Measurements from ENCODE around the gene KRCC1. TPM values are rescaled to one million over a fixed set of nuclear protein-coding genes. Genes with fewer than 3 reads are reported as not detected.
"Not testable (repeated sequence)": the region's sequence is repeated elsewhere in the genome, so short reads cannot be mapped to it uniquely, and the experiment has no call there.

KRCC1 gene
- total and polyA plus RNA-seq, 7 experiments from 2014 or later = 7.1 to 33.9 (median 29.3) TPM

- H3K27me3 ChIP-seq (ENCODE audit: control insufficient read depth in 2 of 2, insufficient read depth in 2 of 2, low read length in 2 of 2); CTCF ChIA-PET; DNase-seq; POLR2A ChIA-PET; H3K27me3 Mint-ChIP-seq; H3K27ac Mint-ChIP-seq; intact Hi-C loops (cut with micrococcal nuclease); H3K36me3 Mint-ChIP-seq; H3K9me3 Mint-ChIP-seq; H3K27ac ChIP-seq (ENCODE audit: low read depth, low read length); H3K36me3 ChIP-seq (ENCODE audit: control insufficient read depth in 2 of 3, insufficient read depth in 3 of 3, low read length in 3 of 3); H3K4me1 ChIP-seq (ENCODE audit: control insufficient read depth in 2 of 2, insufficient read depth in 2 of 2, low read length in 2 of 2); H3K9me3 ChIP-seq (ENCODE audit: control insufficient read depth in 2 of 3, low read length in 3 of 3); ATAC-seq; H3K4me3 Mint-ChIP-seq; H3K4me1 Mint-ChIP-seq; H3K4me3 ChIP-seq (ENCODE audit: low read length): not testable (repeated sequence)
These were observed 61.2 kb downstream of the KRCC1 start for GRCh38 chr2:87994304-87994850.

DNA sequence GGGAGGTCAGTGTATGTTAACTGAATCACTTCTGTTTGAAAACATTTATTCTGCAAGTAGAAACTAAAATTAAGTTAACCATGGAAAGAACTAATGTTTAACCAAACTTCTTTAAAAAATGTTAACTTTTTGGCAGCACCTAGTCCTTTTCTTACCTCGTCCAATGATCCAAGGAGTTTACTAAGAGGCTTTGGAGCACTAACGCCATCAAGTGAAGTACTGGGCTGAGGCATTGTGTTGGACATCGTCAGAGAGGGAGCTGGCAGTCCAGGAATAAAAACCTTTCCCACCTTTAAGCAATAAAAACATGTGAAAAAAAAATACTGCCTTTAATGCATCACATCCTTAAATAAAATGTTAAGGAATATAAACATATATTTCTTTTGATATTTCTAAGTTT is 63.0 kb downstream of the KRCC1 start:
- POLR2A ChIA-PET; intact Hi-C loops (cut with micrococcal nuclease); DNase-seq; H3K36me3 ChIP-seq (ENCODE audit: control insufficient read depth in 2 of 3, insufficient read depth in 3 of 3, low read length in 3 of 3); H3K36me3 Mint-ChIP-seq; CTCF ChIA-PET; H3K27me3 Mint-ChIP-seq; H3K4me1 Mint-ChIP-seq; H3K9me3 ChIP-seq (ENCODE audit: control insufficient read depth in 2 of 3, low read length in 3 of 3); H3K9me3 Mint-ChIP-seq; H3K27ac ChIP-seq (ENCODE audit: low read depth, low read length); H3K4me3 ChIP-seq (ENCODE audit: low read length); ATAC-seq; H3K4me3 Mint-ChIP-seq; H3K27ac Mint-ChIP-seq; H3K4me1 ChIP-seq (ENCODE audit: control insufficient read depth in 2 of 2, insufficient read depth in 2 of 2, low read length in 2 of 2); H3K27me3 ChIP-seq (ENCODE audit: control insufficient read depth in 2 of 2, insufficient read depth in 2 of 2, low read length in 2 of 2): not testable (repeated sequence)

- ATAC-seq; DNase-seq; H3K9me3 ChIP-seq (ENCODE audit: control insufficient read depth in 2 of 3, low read length in 3 of 3); H3K4me3 Mint-ChIP-seq; H3K4me3 ChIP-seq (ENCODE audit: low read length); H3K27me3 Mint-ChIP-seq; H3K27me3 ChIP-seq (ENCODE audit: control insufficient read depth in 2 of 2, insufficient read depth in 2 of 2, low read length in 2 of 2); H3K27ac Mint-ChIP-seq; POLR2A ChIA-PET; H3K9me3 Mint-ChIP-seq; H3K36me3 ChIP-seq (ENCODE audit: control insufficient read depth in 2 of 3, insufficient read depth in 3 of 3, low read length in 3 of 3); H3K27ac ChIP-seq (ENCODE audit: low read depth, low read length); intact Hi-C loops (cut with micrococcal nuclease); H3K4me1 ChIP-seq (ENCODE audit: control insufficient read depth in 2 of 2, insufficient read depth in 2 of 2, low read length in 2 of 2); H3K4me1 Mint-ChIP-seq; H3K36me3 Mint-ChIP-seq: not testable (repeated sequence)
- CTCF ChIA-PET = interaction anchor here (0.7 kb wide), 1 partner anchor 596 kb away, joined by 3 read pairs; no protein-coding TSS in a partner anchor
These were observed 68.1 kb downstream of the KRCC1 start for GRCh38 chr2:87987473-87987872.

DNA sequence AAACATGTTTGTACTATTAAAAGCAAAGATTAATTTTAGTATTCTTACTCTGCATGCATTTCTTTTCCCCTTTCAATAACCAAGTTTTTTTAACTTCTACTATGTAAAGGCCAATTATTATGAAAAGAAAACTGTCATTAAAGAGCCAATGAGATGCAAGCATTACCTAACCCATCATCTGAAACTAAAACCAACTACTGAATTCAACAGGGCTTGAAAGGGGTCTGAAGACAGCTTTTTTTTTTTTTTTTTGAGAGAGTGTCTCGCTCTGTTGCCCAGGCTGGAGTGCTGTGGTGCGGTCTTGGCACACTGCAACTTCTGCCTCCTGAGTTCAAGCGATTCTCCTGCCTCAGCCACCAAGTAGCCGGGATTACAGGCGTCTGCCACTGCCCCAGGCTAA is 69.7 kb downstream of the KRCC1 start:
- H3K36me3 Mint-ChIP-seq; H3K4me1 Mint-ChIP-seq; H3K9me3 ChIP-seq (ENCODE audit: control insufficient read depth in 2 of 3, low read length in 3 of 3); CTCF ChIA-PET; H3K4me3 Mint-ChIP-seq; H3K4me1 ChIP-seq (ENCODE audit: control insufficient read depth in 2 of 2, insufficient read depth in 2 of 2, low read length in 2 of 2); H3K27me3 ChIP-seq (ENCODE audit: control insufficient read depth in 2 of 2, insufficient read depth in 2 of 2, low read length in 2 of 2); ATAC-seq; H3K27ac ChIP-seq (ENCODE audit: low read depth, low read length); POLR2A ChIA-PET; H3K4me3 ChIP-seq (ENCODE audit: low read length); H3K27me3 Mint-ChIP-seq; intact Hi-C loops (cut with micrococcal nuclease); H3K36me3 ChIP-seq (ENCODE audit: control insufficient read depth in 2 of 3, insufficient read depth in 3 of 3, low read length in 3 of 3); H3K27ac Mint-ChIP-seq; DNase-seq; H3K9me3 Mint-ChIP-seq: not testable (repeated sequence)

DNA sequence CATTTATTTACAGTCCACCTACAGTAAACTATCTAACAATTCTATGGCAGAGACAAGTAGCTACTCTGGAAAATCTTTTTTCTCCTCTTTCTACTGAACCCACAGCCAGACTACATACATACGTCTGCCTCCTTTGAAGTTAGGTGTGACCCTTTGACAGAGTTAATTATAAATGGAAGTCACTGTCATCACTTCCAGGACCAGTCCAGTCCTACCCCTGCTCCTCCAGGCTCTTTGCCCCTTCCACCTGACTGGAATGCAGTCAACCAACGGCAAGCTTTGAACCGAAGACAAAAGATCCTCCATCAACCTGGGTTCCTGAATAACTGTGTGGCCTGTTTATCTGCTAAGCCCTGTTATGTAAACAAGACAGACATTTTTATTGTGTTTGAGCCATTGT is 74.4 kb downstream of the KRCC1 start:
- H3K36me3 ChIP-seq (ENCODE audit: control insufficient read depth in 2 of 3, insufficient read depth in 3 of 3, low read length in 3 of 3); ATAC-seq; intact Hi-C loops (cut with micrococcal nuclease); H3K4me1 Mint-ChIP-seq; H3K9me3 ChIP-seq (ENCODE audit: control insufficient read depth in 2 of 3, low read length in 3 of 3); H3K27ac ChIP-seq (ENCODE audit: low read depth, low read length); CTCF ChIA-PET; H3K4me3 Mint-ChIP-seq; H3K4me1 ChIP-seq (ENCODE audit: control insufficient read depth in 2 of 2, insufficient read depth in 2 of 2, low read length in 2 of 2); H3K27me3 Mint-ChIP-seq; H3K27ac Mint-ChIP-seq; H3K9me3 Mint-ChIP-seq; H3K27me3 ChIP-seq (ENCODE audit: control insufficient read depth in 2 of 2, insufficient read depth in 2 of 2, low read length in 2 of 2); POLR2A ChIA-PET; H3K36me3 Mint-ChIP-seq; H3K4me3 ChIP-seq (ENCODE audit: low read length); DNase-seq: not testable (repeated sequence)

Small RNA genes within 50 kb of the gene (microRNA-seq; reads per million reads assigned to microRNA genes)
- not detected for gene MIR4780 (ENCODE audit: borderline microRNAs expressed)

Other genes with a start within 250 kb of the KRCC1 start
- 1 to 10 TPM; 1.1 to 7.7 (median 5.3) TPM for gene RGPD2, start 230.0 kb downstream of the KRCC1 start, total RNA-seq
- gene RGPD2, start 230.0 kb downstream of the KRCC1 start, polyA plus RNA-seq = 1 to 10 TPM; 3.4 to 6.0 TPM
- gene RNU2-63P, start 39.2 kb downstream of the KRCC1 start, total RNA-seq = 10 to 100 TPM in 3 of 5 experiments, not detected in 2; 14.5 to 28.7 (median 16.6) TPM
- gene RNU2-63P, start 39.2 kb downstream of the KRCC1 start, polyA plus RNA-seq = 10 to 100 TPM in 1 of 2 donors, not detected in 1; 12.4 TPM
- not detected for gene SMYD1, start 12.0 kb upstream of the KRCC1 start, total RNA-seq
- under 1 TPM; 0.15 to 0.21 TPM for gene SMYD1, start 12.0 kb upstream of the KRCC1 start, polyA plus RNA-seq
- gene FABP1, start 72.3 kb upstream of the KRCC1 start, total RNA-seq = not detected
- gene FABP1, start 72.3 kb upstream of the KRCC1 start, polyA plus RNA-seq = not detected
- gene THNSL2, start 114.6 kb upstream of the KRCC1 start, total RNA-seq = 1 to 10 TPM in 3 of 5 experiments, under 1 TPM in 2; 0.19 to 4.7 (median 1.0) TPM
- 1 to 10 TPM in 1 of 2 donors, under 1 TPM in 1; 0.49 to 1.4 TPM for gene THNSL2, start 114.6 kb upstream of the KRCC1 start, polyA plus RNA-seq